Hippocampal formation (tissue), 2 donors: ENCODE results near the gene MAD2L2.

Source experiments
- DNase-seq, 2 donors: peaks; one replicate each; lab custom pipeline; 2025; lab: John Stamatoyannopoulos, UW

MAD2L2 gene

DNA sequence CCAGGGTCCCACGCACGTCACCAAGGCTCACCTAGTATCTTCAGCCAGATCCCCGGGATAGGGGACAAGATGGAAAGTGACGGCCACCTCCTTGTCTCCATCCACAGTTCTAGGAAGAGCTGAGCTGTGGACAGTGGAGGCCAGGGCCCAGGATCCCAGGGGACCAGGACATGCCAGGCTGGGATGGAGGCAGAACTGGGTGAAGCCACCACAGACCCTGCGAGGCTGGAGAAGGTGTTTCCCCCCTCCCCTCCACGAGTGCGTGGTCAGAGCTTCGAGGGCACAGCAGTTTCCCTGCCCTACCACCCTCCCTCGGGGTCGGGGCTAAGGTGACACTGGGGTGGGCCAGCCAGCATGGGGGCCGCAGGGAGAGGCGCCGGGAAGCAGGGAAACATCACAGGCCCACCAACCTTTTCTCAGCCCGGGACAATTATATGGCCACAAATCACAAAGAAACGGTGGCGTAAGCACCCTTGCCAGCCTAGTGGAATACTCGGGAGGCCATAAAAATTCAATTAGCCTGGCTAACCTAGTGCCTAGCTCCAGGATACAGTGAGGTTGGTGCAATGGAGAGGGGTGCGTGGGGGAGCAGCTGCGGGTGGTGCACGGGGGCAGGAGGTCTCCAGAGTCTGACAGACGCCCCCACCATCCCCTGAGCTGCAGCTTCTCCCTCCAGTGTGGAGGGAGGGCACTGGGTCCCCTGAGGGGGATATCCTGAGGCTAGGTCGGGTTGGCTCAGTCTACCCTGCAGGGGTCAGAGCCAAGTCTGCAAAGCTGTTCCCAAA, 23.9 kb upstream of the MAD2L2 start:
- DNase-seq, result no peak

DNA sequence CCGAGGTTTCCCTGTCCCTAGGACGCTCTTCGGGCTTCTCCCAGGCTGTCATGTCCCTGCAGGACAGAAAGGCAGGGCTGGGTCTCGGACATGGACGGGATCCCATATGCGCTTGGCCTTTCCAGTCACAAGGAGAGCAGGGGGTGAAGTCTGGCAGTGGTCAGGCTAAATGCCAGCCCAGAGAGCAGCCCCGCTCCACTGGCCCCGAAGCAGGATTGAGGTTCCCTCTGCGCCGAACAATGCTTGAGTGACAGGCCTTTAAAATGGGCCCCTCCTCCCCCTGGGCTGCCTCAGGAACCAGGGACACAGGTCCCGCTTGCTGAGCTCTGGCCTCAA, 23.2 kb upstream of the MAD2L2 start:
- no peak for DNase-seq

DNA sequence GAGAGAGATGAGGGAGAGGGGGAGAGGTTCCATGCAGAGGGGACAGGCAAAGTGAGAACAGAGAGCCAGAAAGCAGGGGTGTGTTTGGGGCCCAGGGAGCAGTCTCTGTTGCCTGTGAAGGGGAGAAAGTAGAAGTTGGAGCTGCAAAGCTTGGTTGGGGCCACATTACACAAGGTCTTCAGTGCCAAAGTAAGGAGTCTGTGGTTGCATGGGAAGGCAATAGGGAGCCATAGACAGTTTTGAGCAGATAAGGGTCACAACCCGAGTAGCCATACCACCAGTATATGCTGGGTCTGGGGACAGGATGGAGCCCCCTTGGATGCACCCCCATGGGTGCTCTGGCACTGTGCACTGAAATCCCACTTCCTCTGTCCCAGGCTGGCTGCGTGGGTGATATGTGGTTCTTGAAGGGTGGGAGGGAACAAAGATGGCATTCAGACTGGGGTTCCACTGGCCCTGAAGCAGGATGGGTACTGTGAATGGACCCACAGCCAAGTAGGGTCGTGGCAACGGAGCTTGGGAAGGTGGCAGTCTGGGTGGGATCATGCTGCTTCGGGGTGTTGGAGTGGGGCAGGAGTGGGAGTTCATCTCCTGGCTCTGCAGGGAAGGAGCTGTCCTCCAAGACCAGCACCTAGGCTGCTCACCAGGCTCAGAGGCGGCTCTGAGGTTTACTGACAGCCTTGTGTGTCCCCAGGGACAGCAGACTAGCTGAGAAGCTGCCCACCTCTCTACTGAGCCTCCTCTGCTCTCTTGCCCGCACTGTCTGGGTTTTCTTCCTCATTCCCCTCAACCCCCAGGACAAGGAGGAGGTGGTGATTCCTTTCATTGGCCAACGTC, 22.6 kb upstream of the MAD2L2 start:
- no peak for DNase-seq

DNA sequence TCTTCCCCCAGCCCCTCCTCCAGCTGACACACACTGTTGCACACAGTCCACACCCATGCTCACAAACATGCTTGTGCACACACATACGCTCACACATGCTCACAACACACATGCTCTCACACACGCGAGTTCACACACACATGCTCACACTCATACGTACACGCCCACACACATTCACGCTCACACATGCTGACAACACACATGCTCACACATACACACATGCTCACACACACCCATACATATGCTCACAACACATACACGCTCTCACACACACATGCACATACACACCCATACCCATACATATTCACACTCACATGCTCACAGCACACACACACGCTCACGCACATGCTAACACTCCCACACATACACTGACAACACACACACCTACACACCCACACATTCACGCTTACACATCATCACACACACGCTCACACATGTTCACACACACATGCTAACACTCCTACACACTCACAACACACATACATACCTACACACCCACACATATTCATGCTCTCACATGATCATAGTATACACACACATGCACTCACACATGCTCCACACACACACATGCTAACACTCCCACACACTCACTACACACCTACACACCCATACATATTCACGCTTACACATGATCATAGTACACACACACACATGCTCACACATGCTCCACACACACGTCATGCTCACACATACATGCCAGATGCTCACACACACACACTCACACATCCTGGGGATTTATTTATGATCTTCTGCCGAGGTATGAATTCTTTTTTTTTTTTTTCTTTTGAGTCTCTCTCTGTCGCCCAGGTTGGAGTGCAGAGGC, 21.2 kb upstream of the MAD2L2 start:
- no peak for DNase-seq

DNA sequence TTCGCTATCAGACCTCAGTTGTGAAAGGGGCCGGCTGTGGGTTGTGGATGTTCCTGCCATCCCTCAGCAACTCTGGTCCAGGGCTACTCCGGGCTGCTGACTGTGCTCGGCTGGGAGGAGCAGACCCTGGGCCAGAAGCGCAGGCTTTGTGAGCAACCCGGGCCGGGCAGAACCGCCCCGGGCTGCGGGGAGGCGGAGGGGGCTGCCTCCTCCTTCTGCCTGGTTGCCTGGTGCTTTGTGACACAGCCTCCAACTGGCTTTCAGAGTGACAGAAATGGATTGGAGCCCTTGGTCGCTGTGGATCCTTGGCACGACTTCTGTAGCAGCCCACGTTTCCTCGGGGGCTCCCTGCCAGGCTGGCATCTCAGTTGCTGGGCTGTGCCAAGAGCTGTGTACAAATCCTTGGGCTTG, 20.6 kb upstream of the MAD2L2 start:
- DNase-seq, result peak; percentile 74 to 83

DNA sequence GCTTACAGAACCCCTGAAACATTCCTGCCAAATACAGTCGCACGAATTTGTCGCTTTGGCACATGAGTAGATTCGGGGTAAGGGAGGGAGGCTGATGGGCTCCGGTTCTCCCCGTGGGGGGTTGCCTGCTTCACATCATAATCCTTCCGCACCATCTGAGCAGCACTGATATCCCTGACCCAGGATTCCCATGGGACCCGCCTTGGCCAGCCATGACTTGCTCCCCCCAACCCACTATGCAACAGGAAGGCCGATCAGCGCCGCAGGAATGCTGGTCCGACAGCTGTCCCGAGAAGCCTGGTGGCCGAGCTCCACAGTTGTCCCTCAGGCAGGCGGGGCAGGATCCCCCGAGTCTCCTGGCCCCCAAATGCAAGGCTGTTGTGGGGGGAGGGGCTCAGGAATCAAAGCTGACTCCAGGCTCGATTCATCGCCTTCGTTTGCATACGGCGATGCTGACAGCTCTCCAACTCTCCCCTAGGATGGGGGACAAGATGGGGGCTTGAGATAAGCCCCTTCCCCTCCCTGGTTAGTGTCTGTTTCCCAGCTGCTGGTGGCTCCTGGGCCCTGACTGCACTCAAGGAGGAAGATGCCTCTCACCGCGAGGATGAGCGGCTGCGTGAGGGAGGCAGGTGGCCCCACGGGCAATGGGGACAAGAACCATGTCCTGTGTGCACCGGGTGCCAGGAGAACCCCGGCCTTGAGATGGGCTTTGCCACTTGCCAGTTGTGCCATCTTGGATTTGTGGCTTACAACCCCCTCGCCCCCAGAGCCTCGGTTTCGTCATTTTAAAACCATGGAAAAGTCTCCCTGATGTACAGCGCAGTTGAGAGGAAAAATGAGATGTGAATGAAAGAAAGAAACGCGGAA, 19.9 kb upstream of the MAD2L2 start:
- DNase-seq, result no peak

DNA sequence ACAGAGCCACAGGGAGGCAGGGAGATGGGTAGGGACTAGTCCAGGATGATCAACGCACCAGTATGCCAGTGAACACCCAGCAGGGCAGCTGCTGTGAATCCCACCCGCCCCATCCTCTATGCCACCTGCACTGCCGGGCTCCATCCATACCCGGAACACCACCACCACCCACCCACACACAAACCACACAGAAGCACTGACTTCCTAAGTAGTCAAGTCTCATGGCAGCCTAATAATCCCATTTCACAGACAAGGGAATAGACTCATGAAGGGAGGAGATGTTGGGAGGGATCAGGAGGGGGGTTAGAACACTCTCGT, 16.9 kb upstream of the MAD2L2 start:
- DNase-seq, result no peak

DNA sequence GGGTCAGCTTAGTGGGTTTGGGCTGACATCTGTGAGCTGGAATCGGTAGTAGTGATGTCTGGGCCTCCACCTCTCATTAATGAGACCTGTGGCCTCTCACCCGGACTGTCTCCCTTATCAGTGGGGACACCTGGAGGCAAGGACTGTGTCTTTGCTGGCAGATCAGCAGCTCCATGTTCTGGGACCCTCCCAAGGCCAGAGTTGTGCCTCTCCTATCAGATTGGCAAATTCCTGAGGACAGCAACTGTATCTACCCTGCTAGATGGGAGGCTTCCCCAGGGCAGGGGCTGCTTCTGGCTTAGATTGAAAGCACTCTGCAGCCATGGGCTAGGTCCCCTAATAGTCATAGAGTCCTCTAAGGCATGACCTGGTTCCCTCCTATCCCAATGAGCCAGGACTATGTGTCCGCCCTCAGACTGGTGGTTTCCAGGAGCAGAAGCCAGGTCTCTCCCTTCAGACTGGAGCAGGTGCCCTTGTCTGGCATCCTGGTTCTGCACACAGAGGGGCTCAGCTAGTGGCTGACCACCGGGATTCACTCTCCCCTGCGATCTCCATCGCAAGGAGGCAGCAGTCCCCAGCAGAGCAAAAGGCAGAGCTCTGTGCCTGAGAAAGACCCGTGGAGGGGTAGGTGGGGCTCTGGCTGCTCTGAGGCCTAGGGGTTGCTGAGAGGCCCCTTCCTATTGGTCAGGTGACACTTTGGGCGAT, 16.4 kb upstream of the MAD2L2 start:
- DNase-seq, result no peak

DNA sequence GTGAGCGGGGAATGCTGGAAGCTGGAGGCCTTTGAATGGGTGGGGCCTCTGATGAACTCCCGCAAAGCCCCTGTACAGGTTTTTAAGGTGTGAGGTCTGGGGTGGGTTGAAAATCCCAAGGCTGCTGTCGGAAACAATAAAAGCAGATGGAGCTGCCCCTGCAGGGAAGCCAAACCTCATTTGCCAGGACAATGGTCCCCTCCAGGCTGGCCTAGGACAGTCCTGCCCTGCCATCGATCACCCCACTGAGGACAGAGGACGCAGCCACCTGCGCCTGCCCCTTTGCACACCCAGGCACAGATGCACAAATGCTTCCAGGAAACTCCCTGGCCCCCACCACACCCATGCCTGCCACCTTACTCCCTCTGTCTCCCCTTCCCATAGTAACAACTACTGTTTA, 14.9 kb upstream of the MAD2L2 start:
- DNase-seq, result no peak

DNA sequence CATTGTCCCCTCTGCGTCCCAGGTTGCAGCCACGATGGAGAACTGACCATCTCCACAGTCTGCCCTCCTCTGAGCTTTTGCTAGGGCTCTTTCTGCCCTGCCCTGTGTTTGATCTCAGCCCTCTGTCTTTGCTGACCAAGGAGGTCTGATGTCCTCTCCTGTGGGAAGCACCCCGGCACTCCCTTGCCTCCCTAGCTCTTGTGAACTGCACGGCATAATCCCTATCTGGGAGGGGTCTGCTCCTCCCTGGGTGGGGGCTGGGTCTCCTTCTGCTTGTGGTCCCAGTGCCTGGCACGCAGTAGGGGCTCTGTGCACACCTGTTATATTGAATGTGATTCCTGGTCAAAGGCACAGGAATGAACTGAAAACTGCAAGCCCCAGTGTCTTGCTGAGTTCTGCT, 13.0 kb upstream of the MAD2L2 start:
- no peak for DNase-seq

DNA sequence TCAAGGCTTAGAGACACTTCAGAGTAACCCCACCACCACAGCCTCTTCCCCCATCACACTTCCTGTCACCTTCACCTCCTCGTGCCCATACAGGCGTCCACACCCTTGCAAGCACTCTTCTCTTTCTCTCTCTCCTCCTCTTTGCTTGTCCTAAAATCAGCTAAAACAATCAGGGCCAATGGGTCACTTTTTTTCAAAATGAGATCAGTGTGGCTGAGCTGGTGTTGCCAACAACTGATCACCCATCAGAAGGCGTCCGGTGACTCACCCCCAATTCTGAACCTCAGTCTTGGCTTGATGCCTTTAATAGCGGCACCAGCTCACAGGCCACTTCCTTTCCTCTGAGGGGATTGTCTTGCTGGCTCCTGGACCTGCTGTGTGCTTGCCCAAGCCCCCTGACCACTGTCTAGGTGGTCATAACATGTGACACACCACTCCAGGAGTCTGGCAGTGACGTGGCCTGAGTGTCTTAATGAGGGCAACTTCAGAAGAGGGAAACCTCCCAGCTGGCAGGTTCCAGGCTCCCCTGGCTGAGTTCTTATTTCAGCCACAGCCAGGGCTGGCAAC, 12.2 kb upstream of the MAD2L2 start:
- no peak for DNase-seq

DNA sequence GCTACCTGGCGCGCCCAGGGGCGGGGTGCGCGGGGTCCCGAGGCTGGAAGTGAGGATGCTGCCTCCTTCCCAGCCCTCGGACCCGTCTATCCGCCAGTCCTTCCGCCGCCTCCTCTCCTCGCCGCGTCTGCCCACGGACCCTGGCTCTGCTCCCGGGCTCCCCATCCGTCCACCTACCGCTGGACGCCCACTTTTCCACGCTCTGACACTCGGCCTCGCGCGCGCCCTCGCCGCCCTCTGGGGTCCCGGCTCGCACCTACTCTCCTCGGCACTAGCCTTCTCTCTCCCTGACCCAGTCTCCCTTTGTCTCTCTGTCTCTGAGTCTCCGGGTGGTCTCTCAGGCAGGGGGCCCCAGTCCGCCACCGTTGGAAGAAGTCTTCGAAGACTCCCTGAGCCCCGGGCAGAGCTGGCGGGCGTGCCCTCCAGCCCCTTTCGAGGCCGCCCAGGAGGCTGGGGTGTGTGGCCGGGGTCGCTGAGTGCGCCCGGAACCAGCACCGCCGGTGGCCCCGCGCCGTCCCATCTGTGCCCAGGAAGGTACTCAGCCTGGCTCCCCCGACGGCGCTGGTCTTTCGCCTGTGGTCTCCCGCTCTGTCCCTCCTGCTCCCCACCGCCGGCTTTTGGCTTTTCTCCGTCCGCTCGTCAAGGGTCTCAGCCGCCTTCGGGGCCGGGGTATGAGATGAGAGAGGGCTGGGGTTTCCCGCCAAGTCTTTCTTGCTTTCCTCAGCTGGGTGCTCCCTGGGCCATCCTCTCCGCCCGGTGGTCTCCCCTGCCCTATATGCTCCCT, 11.2 kb upstream of the MAD2L2 start:
- DNase-seq, result no peak

DNA sequence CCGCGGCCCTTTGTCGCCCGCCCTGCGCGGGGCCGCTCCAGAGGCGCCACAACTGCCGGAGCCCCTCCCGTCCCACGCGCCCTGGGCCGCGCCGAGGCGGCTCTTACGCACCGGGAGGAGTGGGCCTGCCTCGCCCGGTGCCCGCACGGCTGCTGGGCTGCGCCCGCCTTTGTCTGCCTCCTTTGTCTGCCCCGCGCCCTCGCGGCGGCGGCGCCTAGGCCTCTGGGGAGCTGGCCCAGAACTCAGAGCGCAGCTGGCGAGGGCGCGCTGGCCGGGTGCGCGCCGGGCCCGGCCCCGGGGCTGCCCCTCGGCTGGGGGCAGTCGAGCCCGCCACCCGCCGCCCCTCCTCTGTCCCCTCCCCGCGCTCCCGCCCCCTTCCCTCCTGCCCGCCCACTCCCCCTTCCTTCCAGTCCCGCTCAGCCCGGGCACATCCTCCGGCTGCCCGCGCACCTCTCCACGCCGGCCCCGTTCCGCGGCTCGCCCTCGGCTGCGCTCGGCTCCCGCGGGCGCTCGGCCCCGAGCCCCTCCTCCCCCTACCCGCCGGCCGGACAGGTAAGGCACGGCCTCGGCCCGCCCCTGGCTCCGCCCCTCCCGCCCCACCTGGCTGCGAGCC, 10.5 kb upstream of the MAD2L2 start, which contains the start of gene DRAXIN:
Gene DRAXIN, plus strand, starts transcription at position 409 of the 613 bp plus-strand sequence. CDS start 14,549 bp downstream, outside the sequence.
- DNase-seq, result no peak

DNA sequence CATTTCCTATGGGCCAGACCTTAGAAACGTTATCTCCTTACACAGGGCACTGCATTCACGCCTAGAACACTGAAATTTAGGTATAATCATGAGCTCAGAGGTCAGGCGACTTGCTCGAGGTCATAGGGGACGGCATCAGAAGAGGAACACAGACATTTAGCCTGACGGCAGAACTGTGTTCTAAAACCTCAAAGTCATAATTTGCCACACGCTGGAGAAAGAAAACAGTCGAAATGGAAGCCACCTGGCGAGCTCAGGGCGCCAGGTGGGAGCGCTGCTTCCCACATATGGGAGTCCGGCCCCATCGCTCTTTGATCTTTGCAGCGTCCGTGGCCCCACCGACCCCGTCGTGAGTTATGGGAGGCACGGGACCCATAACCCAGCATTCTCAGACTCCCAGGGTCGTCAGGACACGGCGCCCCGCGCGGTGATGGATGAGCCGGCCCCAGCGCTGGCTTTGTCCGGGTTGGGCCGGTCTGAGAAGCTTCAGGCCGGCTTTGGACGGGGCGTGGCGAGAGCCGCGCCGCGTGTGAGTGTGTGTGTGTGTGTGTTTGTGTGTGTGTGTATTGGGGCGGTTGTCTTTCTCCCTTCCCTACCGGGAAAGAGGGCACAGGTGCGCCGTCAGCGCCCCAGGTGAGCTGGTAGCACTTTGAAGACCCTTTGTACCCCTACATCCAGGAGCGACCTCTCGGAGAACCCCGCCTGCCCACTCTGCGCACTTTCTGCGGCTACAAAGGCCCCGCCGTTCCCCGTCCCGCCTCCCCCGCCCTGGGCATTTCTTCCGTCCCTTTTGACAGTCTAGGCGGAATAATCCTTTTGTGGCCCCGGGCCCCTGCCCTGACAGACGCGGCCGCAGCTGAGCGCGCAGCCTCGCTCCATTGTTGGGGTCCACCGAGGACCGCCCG, 9.7 kb upstream of the MAD2L2 start:
- no peak for DNase-seq

DNA sequence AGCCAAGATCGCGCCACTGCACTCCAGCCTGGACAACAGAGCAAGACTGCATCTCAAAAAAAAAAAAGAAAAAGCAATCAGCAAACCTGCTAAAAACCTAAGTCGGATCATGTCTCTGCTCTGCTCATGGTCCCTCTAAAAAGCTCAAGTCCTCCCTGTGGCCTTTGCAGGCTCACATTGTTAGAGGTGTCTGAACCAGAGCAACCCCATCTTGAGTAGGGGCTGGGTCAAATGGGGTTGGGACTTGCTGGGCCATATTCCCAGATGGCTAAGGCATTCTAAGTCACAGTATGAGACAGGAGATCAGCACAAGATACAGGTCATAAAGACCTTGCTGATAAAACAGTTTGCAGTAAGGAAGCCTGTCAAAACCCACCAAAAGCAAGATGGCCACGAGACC, 7.6 kb upstream of the MAD2L2 start:
- DNase-seq, result no peak

DNA sequence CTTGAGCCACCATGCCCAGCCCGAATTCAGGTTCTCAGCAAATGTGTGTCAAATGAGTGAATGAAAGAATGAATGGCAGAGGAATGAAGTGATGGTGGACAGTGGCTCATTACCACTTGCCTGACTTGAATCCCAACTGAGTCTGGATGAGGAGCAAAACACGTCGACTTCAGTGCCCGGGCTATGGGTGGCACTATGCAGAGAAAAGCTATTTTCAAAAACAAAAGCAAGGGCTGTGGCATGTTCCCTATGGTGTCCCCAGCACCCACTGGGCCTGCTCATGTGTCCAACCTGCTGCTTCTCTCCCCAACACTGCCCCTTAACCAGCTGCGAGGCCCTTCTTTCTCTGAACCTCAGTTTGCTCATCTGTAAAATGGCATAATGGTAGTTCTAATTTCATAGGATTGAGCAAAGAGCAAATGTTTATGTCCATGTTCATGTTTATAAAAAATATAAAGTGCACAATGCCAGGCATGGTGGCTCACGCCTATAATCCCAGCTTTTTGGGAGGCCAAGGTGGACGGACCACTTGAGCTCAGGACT, 4.3 kb upstream of the MAD2L2 start:
- no peak for DNase-seq

DNA sequence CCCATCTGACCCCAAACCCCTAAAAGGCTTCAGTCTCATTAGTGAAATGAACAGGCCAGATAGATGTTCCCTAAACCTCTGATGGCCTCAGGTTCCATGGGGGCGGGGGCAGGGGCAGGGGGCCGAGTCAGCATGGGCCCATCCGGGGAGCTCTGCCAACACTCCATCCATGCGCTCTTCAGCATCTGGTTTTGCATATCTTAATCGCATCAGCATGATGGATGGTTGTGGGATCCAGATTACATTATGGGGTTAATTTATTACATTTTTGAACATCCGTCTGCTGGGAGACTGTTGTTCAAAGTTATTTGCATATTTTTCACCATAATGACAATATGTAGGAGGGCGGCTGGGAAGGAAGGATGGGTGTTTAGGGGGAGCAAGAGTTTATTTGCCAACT, 3.1 kb upstream of the MAD2L2 start:
- no peak for DNase-seq

DNA sequence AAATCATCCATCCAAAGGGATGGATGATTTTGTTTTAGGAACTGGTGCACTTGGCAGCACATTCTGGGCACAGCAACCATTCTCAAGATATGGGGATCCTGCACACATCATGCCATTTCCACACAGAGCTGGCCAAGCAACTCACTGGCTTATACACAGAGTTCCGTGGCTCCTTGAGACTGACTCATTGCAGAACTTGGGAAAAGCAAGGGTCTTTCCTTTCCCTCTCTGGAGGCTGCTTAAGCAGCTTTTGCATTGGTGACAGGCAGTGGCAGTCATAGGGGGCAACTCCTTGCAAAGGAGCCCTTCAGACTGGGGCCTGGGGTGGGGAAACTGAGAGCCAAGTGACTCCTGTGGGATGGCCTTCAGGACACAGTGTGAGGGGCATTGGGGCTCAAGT, 1.9 kb upstream of the MAD2L2 start:
- no peak for DNase-seq
